DND-41 (cell line): ENCODE measurements around the gene NLGN4X.

ENCODE experiments used
- ATAC-seq: fragments of 200-7000 bp; cut with Tn5 transposase; 3 replicates; pipeline ENCODE4 v1.9.1; 2021; ENCODE audit warnings: low read depth; ENCODE audit not compliant: insufficient read depth
- DNase-seq: peaks from one replicate; pipeline ENCODE4 v3.0.0-alpha.2; 2020
- H2AFZ ChIP-seq: 2 replicates; pipeline ENCODE4 v1.6.0; 2012; ENCODE audit warnings: low read depth, low read length
- H3K27ac ChIP-seq: 2 replicates; pipeline ENCODE4 v1.5.1; 2012; ENCODE audit warnings: low read length, inconsistent platforms
- H3K27me3 ChIP-seq: fragments of 200-600 bp; sonication (generic); 2 replicates; pipeline ENCODE4 v1.6.0; 2012; ENCODE audit warnings: low read length, mild to moderate bottlenecking, inconsistent platforms; ENCODE audit not compliant: insufficient read depth, poor library complexity
- H3K36me3 ChIP-seq: 2 replicates; pipeline ENCODE4 v1.5.1; 2012; ENCODE audit warnings: low read length, inconsistent platforms; ENCODE audit not compliant: insufficient read depth
- H3K4me1 ChIP-seq: 2 replicates; pipeline ENCODE4 v1.5.1; 2012; ENCODE audit warnings: mild to moderate bottlenecking, low read length; ENCODE audit not compliant: insufficient read depth
- H3K4me2 ChIP-seq: 2 replicates; pipeline ENCODE4 v1.6.0; 2012; ENCODE audit warnings: mild to moderate bottlenecking, moderate library complexity, low read length, inconsistent platforms; ENCODE audit not compliant: insufficient read depth
- H3K4me3 ChIP-seq, 2 experiments: fragments of 200-600 bp in 1 of 2; shearing (Covaris generic) in 1 of 2; 2 replicates each; pipeline ENCODE4 v1.5.1; 2012 to 2016; ENCODE audit warnings: inconsistent platforms in 2 of 2, low read length in 2 of 2, mild to moderate bottlenecking in 2 of 2, low read depth in 1 of 2, moderate library complexity in 1 of 2
- H3K79me2 ChIP-seq: 2 replicates; pipeline ENCODE4 v1.6.0; 2012; ENCODE audit warnings: low read length, inconsistent platforms; ENCODE audit not compliant: insufficient read depth
- H3K9ac ChIP-seq: 2 replicates; pipeline ENCODE4 v1.6.0; 2012; ENCODE audit warnings: low read depth, mild to moderate bottlenecking, inconsistent platforms, low read length, moderate library complexity
- H3K9me3 ChIP-seq: 2 replicates; pipeline ENCODE4 v1.5.1; 2012; ENCODE audit warnings: low read length, moderate library complexity, mild to moderate bottlenecking, inconsistent platforms; ENCODE audit not compliant: insufficient read depth, severe bottlenecking
- H4K20me1 ChIP-seq: 2 replicates; pipeline ENCODE4 v1.6.0; 2012; ENCODE audit warnings: low read length; ENCODE audit not compliant: insufficient read depth
- CTCF ChIP-seq: IDR thresholded peaks from 2 replicates; pipeline ENCODE4 v1.5.1; 2012; ENCODE audit warnings: borderline replicate concordance, low read length, moderate library complexity, mild to moderate bottlenecking; ENCODE audit not compliant: poor library complexity, severe bottlenecking; ENCODE audit errors: extremely low read depth
- EZH2 ChIP-seq: IDR thresholded peaks from 3 replicates; pipeline ENCODE4 v1.6.1; 2012; ENCODE audit warnings: borderline replicate concordance, low read depth, mild to moderate bottlenecking, moderate library complexity, low read length, inconsistent platforms; ENCODE audit not compliant: severe bottlenecking

Gene NLGN4X

DNA sequence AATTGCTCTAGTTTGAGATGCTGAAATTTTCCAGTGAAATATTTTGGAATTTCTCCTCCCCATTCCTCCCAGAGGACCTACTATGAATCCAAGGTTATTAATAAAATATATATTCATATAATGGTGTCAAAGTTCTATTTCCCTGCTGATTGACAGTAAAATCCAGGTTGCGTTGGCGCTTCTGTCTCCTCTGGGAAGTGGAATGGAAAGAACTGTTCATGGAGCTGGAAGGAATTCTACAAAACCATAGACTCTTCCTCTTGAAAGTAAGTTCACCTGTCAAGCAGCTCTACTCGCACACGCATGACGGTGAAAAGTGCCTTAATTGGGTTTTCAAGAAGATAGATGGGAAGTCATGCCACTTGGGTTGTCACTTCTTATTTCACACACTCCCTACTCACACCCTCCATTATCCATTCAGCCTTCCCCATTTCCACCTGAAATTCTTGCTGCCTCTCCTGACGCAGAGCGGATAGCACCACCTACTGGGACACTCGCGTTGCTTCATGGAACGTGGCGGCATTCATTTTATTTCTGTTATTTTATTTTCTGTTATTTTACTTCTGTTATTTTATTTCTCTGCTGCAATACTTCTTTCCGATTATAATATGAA, 351.6 kb downstream of the NLGN4X start:
- no peak for DNase-seq
- Histone ChIP-seq H3K4me1 (no peaks in the 10 kb centered on the region), H3K27me3 (no peaks in the 10 kb centered on the region), H4K20me1 (no peaks in the 10 kb centered on the region), H3K36me3 (no peaks in the 10 kb centered on the region), H3K9me3 (no peaks in the 10 kb centered on the region), H3K4me3 (no peak overlapping the region), H3K79me2 (no peaks in the 10 kb centered on the region), H3K9ac (no peak overlapping the region), H3K27ac (no peak overlapping the region), H3K4me2 (no peak overlapping the region), H2AFZ (no peak overlapping the region)
- TF ChIP-seq EZH2 (no peak), CTCF (peak; percentile 38)
- no peak for ATAC-seq

DNA sequence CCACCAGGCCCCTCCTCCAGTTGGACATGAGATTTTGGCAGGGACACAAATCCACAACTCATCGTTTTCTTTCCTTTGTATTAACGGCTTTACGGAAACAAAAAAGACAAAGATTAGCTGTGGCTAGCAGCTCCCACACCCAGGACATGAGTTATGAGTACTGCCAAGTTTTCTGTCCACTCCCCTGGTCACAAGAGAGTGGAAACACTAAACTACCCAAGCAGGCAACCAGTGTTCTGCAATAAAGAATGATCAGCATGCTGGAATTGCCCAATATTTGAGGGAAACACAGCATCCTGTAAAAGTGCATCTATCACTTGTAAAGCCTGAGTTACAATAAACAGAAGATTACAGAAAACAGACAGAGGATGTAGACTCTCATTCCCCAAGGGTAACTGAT, 358.4 kb downstream of the NLGN4X start:
- Histone ChIP-seq H3K4me1 (no peaks in the 10 kb centered on the region), H3K27me3 (no peaks in the 10 kb centered on the region), H3K79me2 (no peaks in the 10 kb centered on the region), H3K36me3 (no peaks in the 10 kb centered on the region), H2AFZ (no peak overlapping the region), H3K9ac (no peak overlapping the region), H3K27ac (no peak overlapping the region), H3K4me3 (no peak overlapping the region), H3K9me3 (no peaks in the 10 kb centered on the region), H4K20me1 (no peaks in the 10 kb centered on the region), H3K4me2 (no peak overlapping the region)
- TF ChIP-seq EZH2: no peak
- TF ChIP-seq CTCF: no peak
- ATAC-seq: no peak
- no peak for DNase-seq

GRCh38 chrX:5869786-5870185, 358.9 kb downstream of the NLGN4X start:
- Histone ChIP-seq H3K4me3 (no peak overlapping the region), H2AFZ (no peak overlapping the region), H3K9me3 (no peaks in the 10 kb centered on the region), H3K4me2 (no peak overlapping the region), H3K4me1 (no peaks in the 10 kb centered on the region), H3K27ac (no peak overlapping the region), H3K27me3 (no peaks in the 10 kb centered on the region), H3K9ac (no peak overlapping the region), H4K20me1 (no peaks in the 10 kb centered on the region), H3K36me3 (no peaks in the 10 kb centered on the region), H3K79me2 (no peaks in the 10 kb centered on the region)
- no peak for TF ChIP-seq EZH2
- no peak for TF ChIP-seq CTCF
- DNase-seq (no peak), ATAC-seq (no peak)

GRCh38 chrX:5867778-5868177, 360.9 kb downstream of the NLGN4X start:
- DNase-seq (no peak), ATAC-seq (no peak)
- Histone ChIP-seq H3K4me1 (no peaks in the 10 kb centered on the region), H3K27ac (no peak overlapping the region), H3K36me3 (no peaks in the 10 kb centered on the region), H3K79me2 (no peaks in the 10 kb centered on the region), H2AFZ (no peak overlapping the region), H3K27me3 (no peaks in the 10 kb centered on the region), H3K4me2 (no peak overlapping the region), H3K9me3 (no peaks in the 10 kb centered on the region), H3K9ac (no peak overlapping the region), H4K20me1 (no peaks in the 10 kb centered on the region), H3K4me3 (no peak overlapping the region)
- TF ChIP-seq CTCF (no peak), EZH2 (no peak)
